Putamen (tissue), 1 donor: Measurements from ENCODE around the gene LDHAL6B.
A peak's percentile ranks its signal among the peaks of the same experiment; 100 is the strongest.

Experiments used
- DNase-seq: peaks from one replicate; pipeline ENCODE4 v3.0.0-alpha.2; 2016; ENCODE audit warnings: low spot score

LDHAL6B gene

GRCh38 chr15:59218710-59219109 lies 12.1 kb downstream of the LDHAL6B start:
- DNase-seq, result no peak

- DNase-seq, result no peak
Observed at GRCh38 chr15:59221511-59222505, 15.2 kb downstream of the LDHAL6B start.

- DNase-seq, result no peak
Observed at GRCh38 chr15:59222906-59223550, 16.4 kb downstream of the LDHAL6B start.

GRCh38 chr15:59223736-59224135 lies 17.1 kb downstream of the LDHAL6B start:
- no peak for DNase-seq

- no peak for DNase-seq
Observed at GRCh38 chr15:59224474-59224873, 17.8 kb downstream of the LDHAL6B start.

GRCh38 chr15:59227021-59227420 lies 20.4 kb downstream of the LDHAL6B start:
- DNase-seq, result no peak

- no peak for DNase-seq
Observed at GRCh38 chr15:59229015-59229414, 22.4 kb downstream of the LDHAL6B start.

GRCh38 chr15:59229453-59229852 lies 22.8 kb downstream of the LDHAL6B start:
- DNase-seq, result no peak

GRCh38 chr15:59230531-59231055 lies 23.9 kb downstream of the LDHAL6B start:
- no peak for DNase-seq

GRCh38 chr15:59232476-59232875 lies 25.8 kb downstream of the LDHAL6B start:
- DNase-seq, result no peak

GRCh38 chr15:59236394-59236793 lies 29.8 kb downstream of the LDHAL6B start:
- DNase-seq, result no peak

- no peak for DNase-seq
Observed at GRCh38 chr15:59237119-59237855, 30.6 kb downstream of the LDHAL6B start.

GRCh38 chr15:59237924-59238331 lies 31.3 kb downstream of the LDHAL6B start:
- no peak for DNase-seq

GRCh38 chr15:59240036-59240435 lies 33.4 kb downstream of the LDHAL6B start:
- DNase-seq, result no peak

- DNase-seq, result no peak
Observed at GRCh38 chr15:59242649-59243048, 36.0 kb downstream of the LDHAL6B start.

GRCh38 chr15:59243622-59244021 lies 37.0 kb downstream of the LDHAL6B start:
- no peak for DNase-seq

- no peak for DNase-seq
Observed at GRCh38 chr15:59244337-59244736, 37.7 kb downstream of the LDHAL6B start.

- no peak for DNase-seq
Observed at GRCh38 chr15:59245559-59245958, 38.9 kb downstream of the LDHAL6B start.

- peak; percentile 58 for DNase-seq
Observed at GRCh38 chr15:59247364-59247763, 40.7 kb downstream of the LDHAL6B start.

- DNase-seq, result no peak
Observed at GRCh38 chr15:59249816-59250215, 43.2 kb downstream of the LDHAL6B start.

GRCh38 chr15:59250249-59250648 lies 43.6 kb downstream of the LDHAL6B start:
- DNase-seq, result no peak
